HK-2 (cell line): ENCODE measurements around the gene TSEN34.
"Not testable (repeated sequence)": the region's sequence is repeated elsewhere in the genome, so short reads cannot be mapped to it uniquely, and the experiment has no call there.

Experiments used
- DNase-seq: peaks from one replicate; pipeline ENCODE4 v3.0.0-alpha.2; 2018; ENCODE audit not compliant: unreplicated experiment

The TSEN34 gene

DNA sequence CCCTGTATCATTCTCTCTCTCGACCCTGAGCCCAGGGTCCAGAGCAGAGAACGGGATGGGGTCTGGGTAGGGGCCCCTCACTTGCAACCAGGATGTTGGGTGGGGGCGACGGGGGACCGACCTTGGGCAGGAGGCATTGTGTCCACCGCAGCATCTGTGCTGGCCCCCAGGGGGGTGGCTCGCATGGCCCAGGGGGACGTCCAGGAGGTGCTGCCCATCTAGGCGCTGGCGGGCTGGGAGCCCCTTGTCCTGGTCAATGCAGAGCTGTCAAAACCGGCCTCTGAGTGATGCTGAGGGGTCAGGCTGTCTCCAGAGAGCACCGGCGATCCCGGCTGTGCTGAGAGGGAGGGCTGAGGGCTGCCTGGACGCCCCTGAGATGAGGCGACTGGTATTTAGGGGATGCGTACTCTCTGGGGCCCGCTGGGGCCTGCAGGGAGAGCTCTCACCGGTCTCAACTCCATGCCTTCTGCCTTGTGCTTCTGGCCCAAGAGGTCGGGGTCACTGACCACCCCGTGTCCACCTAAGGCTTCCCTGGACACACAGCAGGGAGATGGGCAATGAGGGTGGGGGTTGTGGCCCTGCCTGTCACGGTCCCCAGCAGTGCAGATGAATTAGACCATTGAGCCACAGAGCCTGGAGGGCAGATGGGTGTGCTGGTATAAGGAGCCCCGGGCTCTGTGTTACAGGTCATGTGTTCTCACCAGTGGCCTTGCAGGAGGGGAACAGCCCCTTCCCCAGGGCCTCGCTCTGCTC, 18.1 kb downstream of the TSEN34 start:
- no peak for DNase-seq

DNA sequence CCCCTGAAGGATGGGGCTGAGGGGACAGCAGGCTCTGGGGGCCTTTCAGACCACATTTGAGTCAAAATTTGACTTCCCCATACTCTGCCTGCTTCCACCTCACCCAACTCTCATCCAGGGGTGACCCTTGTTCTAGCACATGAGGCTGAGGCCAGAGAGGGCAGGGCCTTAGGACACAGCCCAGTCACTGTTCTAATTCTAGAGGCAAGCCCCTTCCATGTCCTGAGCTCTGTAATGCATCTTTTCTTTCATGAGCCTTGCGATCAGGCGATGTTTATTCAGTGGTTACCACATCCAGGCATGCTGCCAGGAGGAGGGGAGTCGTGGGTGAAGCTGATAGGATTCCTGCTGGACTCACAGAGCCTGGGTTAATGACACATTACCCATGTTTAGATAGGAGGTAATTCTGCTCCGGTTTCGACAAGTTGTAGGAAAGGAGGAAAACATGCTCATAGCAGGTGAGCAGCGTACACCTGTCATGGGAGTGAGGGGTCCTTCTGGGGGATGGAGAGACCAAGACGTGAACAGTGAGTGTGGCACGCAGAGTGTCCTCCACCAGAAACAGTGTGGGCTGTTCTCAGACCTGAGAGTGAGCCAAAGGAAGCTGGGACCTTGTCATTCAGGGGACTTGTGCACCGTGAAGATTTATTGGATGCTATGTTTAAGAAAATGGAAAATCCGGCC, 18.8 kb downstream of the TSEN34 start:
- DNase-seq = peak; percentile 92

DNA sequence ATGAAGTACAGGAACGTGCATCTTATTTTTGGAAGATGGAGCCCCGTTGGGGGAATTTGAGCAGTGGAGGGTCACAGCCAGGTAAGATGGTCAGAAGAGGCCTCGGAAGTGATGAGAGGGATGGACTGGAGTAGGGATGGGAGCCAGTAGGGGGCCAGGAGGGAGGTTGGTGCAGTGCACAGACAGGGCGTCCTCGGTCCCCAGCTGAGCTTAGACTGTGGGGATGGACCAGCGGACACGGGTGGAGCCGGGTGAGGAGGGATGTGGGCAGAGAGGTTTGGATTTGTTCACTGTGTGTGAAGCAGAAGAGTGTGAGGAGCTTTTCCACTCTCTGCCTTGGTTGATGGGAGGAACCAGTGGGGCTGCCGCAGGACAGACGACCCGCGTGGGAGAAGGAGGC, 20.1 kb downstream of the TSEN34 start:
- DNase-seq = no peak

DNA sequence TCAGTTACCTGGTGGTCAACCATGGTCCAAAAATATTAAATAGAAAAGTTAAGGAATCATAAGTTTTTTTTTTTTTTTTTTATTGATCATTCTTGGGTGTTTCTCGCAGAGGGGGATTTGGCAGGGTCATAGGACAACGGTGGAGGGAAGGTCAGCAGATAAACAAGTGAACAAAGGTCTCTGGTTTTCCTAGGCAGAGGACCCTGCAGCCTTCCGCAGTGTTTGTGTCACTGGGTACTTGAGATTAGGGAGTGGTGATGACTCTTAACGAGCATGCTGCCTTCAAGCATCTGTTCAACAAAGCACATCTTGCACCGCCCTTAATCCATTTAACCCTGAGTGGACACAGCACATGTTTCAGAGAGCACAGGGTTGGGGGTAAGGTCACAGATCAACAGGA, 23.1 kb downstream of the TSEN34 start:
- not testable (repeated sequence) for DNase-seq

DNA sequence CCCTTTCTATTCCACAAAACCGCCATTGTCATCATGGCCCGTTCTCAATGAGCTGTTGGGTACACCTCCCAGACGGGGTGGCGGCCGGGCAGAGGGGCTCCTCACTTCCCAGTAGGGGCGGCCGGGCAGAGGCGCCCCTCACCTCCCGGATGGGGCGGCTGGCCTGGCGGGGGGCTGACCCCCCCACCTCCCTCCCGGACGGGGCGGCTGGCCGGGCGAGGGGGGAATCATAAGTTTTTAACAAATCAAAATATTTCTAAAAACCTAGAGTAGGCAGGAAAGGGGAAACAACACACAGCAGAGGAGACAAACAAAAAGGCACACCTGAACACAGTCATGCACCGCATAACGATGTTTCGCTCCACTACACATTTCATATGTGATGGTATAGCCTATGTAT, 23.6 kb downstream of the TSEN34 start:
- DNase-seq = not testable (repeated sequence)

DNA sequence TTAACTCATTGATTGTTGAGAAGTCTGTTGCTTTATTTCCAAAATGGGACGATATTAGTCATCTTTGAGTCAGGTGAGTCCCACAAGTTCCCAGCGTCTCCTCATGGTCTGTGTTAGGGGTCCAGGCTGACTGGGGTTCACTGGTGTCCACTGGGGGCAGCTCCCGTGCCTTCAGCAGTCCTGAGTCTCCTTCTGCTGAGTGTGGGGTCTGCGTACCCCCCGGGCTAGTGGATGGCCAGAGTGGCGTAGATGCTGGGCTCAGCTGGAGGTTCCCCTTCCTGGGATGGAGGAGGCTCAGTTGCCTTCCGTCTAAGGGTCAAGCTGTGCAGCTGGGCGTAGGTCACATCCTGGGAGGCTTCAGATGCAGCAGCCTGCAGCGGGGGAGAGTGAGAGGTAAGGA, 25.8 kb downstream of the TSEN34 start:
- no peak for DNase-seq

DNA sequence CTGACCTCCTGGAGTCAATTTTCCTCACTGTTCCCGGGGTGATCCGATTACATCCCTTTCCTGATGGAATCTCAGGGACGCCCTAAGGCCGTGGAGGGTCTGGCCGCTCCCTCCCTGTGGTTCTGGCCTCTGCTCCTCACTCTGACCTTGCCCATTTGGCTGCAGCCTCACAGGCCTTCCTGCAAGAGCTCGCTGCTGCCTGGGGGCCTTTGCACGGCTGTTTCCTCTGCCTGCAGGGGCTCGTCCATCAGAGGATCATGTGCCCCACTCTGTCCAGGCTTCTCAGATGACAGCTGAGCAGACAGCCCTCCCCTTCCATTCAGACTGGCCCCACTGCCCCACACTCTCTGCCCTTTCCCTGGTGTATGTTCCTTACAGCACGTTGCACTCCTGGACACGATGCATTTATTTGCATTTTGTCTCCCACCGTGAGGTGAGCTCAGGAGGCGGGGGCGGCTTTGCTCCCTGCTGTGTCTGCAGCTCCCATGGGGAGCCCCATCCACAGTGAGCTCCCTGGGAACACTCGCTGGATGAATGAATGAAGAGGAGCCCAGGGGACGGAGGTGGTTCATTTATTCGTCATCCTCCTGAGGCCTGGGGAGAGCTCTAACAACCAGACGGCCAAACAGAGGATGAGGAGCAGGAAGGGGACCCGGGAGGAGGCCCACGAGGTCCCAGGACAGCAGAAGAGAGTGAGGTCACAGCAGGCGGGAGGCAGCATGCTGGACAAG, 26.6 kb downstream of the TSEN34 start:
- not testable (repeated sequence) for DNase-seq

DNA sequence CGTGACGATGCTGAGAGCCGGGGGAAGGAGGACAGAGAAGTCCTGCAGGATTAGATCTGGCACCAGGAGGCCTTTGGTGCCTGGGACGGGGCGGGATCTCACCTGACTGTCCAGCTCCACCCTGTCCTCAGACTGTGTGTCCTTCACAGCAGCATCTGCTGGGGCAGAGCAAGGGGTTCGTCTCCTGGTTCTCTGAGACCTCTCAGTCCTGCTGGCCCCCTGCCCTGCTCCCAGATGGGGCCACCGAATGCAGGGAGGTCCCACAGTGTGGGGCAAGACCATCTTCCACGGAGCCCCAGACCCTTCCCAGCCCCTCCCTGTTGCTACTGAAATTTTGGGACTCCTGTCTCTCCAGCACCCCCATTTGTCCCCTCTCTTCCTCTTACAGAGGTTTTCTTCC, 27.2 kb downstream of the TSEN34 start:
- DNase-seq = no peak

DNA sequence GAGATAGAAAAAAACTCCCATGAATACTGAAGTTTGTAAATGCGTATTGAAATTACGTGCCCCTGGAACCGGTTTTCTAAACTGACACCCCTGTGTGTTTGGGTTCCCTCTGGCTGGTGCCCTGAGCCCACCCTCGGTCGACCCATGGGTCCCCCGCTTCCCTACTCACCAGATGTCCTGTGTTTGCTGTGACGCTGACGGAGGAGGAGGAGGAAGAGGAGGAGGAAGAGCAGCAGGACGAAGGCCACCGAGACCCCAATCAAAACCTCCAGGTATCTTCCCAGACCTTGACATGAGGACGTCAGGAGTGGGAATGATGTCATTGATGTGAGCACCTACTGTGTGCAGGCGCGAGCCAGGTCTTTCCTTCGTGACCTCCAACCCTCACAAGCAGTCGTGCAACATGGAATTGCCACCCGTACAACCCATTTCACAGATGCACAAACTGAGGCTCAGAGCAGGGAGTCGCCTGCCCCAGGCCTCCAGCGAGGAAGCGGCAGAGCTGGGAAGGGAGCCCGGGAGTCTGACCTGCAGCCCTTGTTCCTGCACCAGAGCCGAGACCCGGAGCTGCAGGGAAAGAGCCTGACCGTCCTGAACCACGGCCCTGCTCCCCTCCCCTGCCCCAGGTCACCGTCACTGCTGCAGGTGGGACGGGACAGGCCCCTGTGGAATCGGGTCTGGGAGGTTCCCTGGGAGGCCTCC, 28.0 kb downstream of the TSEN34 start:
- no peak for DNase-seq

DNA sequence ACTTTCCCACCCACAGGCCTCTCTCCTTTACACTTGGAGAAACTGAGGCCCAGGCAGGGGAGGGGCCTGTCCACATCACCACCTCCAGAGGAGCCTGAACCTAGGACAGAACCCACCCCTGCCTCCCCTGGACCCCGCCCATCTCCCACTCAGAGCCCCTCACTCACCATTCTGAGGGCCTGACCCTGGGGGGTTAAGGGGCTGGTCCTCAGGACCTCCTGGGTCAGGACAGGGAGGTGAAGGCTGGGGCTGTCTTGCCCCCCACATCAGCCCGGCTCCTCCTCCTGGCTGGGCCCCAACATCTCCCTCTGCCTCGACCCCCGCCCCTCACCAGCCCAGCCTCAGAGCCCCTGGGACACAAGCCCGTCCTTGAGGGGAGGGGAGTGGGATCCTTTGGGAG, 28.6 kb downstream of the TSEN34 start:
- DNase-seq = not testable (repeated sequence)

DNA sequence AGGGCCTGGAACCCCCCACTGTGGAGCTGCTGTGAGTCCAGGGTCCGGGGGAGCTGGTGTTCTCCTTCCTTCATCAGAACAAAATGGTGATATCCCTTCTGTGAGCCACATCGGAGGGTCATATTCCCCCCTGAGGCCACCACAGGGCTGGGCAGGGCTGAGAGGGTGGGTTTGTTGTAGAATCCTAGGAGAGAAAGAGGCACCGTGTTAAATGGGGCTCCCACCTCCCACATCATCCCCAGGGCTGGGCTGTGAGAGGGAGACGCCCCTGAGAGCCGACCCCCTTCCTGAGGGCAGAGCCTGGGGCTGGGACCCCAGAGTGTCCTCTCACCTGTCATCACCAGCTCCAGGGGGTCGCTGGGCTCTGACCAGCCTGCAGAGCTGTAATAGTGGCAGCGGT, 30.8 kb downstream of the TSEN34 start:
- not testable (repeated sequence) for DNase-seq

DNA sequence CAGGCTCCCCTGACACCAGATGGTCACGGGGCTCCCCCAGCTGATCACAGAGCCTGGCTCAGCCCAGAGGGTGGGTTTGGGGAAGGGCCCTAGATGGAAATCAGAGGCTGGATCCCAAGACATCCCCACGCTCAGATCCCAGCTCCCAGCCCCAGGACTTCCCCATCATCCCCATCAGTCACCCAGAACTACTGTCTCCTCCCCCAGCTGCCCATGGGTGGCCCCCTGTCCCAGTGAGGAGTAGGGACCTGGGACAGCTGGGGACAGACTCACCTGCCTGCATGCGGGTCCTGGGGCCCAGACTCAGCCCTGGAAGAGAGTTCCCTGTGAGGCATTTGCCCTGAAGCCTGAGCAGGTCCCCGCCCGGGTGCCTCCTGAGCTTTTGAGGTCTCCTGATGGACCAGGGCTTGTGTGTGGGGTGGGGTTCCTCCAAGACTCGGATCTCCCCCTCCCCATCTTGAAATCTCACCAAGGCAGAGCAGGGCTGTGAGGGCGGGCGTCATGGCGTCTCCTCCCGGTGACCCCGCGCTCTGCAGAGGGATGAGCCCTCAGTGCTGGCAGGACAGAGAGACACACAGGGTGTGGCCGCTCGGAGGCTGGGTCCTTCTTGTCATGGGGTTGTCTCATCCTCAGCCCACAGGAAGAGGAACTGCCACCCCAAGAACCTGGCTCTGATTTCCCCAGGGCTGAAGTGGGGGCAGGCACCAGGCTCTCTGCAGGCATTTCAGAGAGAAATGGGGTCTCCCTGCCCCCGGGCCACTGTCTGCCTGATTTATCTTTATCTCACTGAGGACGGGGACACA, 31.6 kb downstream of the TSEN34 start, which contains the start of gene LILRB3:
Gene LILRB3, minus strand, starts transcription at position 534 of the 803 bp plus-strand sequence. Its CDS starts 31 bp downstream, at position 503.
- DNase-seq = not testable (repeated sequence)

DNA sequence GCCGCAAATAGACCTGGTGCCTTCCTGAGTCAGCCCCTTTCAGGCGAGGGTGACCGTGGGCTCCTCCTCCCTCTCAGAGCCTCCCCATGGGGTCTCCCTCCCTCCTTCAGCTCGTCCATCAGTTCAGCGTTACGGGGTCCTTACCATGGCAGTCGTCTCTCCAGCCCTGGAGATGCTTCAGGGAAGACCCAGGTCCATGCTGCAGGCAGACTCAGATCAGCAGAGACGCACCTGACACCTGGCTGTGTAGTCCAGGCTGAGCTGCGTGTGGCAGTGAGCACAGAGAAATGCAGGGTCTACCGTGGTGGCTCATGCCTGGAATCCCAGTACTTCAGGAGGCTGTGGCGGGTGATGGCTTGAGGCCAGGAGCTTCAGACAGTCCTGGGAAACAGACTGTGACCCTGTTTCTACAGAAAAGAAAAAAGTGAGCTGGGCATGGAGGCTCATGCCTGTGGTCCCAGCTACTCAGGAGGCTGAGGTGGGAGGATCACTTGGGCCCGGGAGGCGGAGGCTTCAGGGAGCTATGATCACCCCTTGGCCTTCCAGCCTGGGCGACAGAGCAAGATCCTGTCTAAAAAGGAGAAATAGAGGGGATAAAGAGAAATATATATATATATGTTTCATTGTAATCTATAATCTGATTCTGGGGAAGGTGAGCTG, 32.3 kb downstream of the TSEN34 start:
- DNase-seq = not testable (repeated sequence)

DNA sequence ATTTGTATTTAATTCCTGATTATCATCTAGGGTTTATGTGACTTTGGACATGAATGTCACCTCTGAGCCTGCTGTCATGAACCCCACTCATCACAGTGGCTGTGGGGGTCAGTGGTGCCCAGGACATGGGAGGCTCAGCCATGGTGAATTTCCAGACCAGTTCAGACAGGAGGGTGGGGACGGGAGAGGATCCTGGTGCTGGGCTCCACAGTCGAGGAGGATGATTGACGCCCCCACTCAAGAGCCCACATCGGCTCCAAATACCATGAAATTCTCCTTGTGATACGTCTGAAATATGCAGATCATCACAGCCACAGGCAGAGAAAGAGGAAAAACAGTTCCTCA, 32.8 kb downstream of the TSEN34 start:
- DNase-seq = not testable (repeated sequence)

DNA sequence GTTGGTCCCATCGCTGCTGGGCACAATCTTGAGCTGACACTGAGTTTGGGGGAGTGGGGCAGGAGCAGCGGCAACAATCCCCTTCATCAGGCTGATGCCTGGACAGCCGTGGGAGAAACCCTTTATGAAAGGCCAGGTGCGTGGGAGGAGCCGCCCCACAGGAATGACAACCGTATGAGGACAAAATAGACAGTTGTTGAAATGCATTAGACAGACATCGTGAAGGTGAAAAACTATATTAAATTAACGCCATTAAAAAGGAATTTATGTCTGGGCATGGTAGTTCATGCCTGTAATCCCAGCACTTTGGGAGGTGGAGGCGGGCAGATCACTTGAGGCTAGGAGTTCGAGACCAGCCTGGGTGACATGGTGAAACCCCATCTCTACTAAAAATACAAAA, 33.5 kb downstream of the TSEN34 start:
- not testable (repeated sequence) for DNase-seq

DNA sequence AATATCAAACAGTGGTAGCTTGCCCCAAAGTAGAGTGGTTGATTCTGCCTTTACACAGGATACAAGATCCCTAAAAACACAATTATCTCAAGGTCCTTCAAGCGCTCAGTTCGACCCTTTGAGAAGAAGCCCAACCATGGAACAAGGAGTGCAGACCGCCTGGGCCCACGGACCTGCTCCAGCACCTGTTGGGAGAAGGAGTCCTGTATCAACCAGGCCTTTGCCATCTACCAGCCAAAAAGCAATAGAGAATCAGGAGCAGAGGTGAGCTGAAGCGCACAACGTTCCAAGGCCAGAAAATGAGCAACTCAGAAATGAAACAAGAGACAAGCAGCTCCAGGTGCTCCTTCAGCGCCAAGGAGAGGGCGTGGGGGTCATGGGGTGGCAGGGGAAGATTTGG, 38.0 kb downstream of the TSEN34 start:
- DNase-seq = no peak

DNA sequence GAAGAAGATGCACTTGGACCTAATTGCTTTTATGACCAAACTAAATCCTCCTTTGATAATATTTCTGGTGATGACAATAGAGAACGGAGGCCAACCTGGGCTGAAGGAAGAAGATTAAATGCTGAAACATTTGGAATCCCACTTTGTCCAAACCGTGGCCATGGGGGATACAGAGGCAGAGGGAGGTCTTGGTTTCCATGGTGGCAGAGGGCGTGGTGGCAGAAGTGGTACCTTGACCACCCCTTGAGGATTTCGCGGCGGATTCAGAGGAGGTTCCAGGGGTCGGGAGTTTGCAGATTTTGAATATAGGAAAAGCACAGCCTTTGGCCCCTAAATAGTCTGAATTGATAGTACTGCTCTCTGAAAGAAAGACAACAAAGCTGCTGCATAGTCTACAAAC, 38.9 kb downstream of the TSEN34 start:
- no peak for DNase-seq

DNA sequence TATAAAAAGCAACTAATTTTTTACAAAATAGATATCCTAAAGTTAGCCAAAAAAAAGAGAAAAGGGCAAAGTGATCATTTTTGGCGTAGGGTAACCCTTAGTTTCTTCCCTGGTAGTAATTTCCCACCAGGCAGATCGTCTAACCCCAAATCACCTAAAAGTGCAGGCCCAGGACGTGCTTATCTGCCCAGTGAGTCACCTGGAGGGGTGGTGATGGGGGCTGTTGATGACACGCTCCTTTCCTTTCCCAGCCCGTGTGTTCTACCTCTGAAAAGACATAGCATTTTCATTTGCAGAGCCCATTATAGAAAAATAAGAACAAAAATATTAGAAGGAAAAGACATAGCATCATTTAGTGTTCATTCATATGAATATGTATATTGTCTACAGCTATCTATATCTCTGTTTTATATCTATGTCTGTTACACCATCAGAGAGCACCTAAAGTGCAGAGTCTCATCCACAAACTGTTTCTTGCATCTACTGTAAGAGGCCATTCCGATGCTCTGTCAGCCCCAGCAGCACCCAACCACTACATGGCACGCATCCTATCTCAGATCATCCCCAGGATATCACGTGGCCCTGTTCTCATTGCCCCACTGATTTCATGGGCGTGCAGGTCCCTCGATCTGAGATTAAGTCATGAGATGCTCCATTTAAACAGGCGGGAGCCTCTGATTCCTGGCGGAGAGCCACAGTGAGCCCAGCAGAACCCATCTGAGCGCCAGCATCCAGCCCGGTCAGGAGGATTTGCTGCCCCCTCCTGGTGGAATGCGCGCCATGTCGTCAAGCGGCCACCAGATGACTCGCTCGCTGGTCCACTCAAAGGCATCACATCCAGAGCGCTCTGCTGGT, 40.2 kb downstream of the TSEN34 start:
- DNase-seq = peak; percentile 87

DNA sequence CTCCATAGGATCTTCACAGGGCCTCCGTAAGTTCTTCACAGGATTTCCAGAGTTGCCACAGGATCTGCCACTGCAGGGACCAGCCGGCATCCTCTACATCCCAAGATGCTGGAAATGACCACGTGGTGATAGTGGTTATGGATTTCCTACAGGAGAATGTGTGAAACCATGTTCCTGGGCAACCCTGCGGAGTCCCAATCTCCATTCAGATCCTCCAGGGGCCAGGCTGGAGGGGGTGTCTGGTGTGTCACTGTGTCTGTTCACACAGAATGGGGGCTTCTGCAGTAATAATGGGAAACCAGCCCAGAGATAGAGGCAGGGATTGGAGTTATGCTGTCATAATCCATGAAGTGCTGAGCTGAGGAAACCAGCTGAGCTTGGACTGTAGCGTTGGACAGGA, 42.8 kb downstream of the TSEN34 start:
- DNase-seq = no peak
